ENCODE measurements around the gene STAT2. TPM values are rescaled to one million over a fixed set of nuclear protein-coding genes. Genes with fewer than 3 reads are reported as not detected.
A peak's percentile ranks its signal among the peaks of the same experiment; 100 is the strongest.

The STAT2 gene
- total RNA-seq, 4 donors from 2014 or later, result 21.0 to 33.2 (median 27.4) TPM

GRCh38 chr12:56333197-56333678 is 26.7 kb downstream of the STAT2 start:
- peaks cover 0 to 3% of the 10 kb centered on the region in 2 donors for H3K36me3 ChIP-seq
- H3K4me1 ChIP-seq, result peaks cover 9 to 14% of the 10 kb centered on the region in 2 donors
- ATAC-seq, result peak in 1 of 2 donors; percentile 13
- H3K4me3 ChIP-seq, result peak overlapping the region; percentile 53 to 81 (median 78)
- H3K27ac ChIP-seq, result peak overlapping the region; percentile 76 to 95 (median 92)
- DNase-seq, result no peak
- no peak for TF ChIP-seq POLR2A (IDR thresholded peaks at IDR 0.05)
- in situ Hi-C loops (cut with MboI; ENCODE audit: low sequenced_read_pairs in 4 of 4) (no loop called here), intact Hi-C loops (cut with DNase I; ENCODE audit: low total_unique reads) (loop anchor here (5.0 kb wide), 1 partner anchor 134 kb away; the partner anchor contains the start of gene SPRYD4)
- H3K9me3 ChIP-seq, result no peaks in the 10 kb centered on the region
- H3K27me3 ChIP-seq, result no peaks in the 10 kb centered on the region

- peak overlapping the region; percentile 53 to 81 (median 78) for H3K4me3 ChIP-seq
- H3K27me3 ChIP-seq, result no peaks in the 10 kb centered on the region
- intact Hi-C loops (cut with DNase I; ENCODE audit: low total_unique reads), result loop anchor here (5.0 kb wide), 1 partner anchor 135 kb away; the partner anchor contains the start of gene SPRYD4
- H3K4me1 ChIP-seq, result peaks cover 9 to 14% of the 10 kb centered on the region in 2 donors
- peaks cover 0 to 9% of the 10 kb centered on the region in 2 donors for H3K36me3 ChIP-seq
- no peak for ATAC-seq
- DNase-seq, result no peak
- TF ChIP-seq CTCF (IDR thresholded peaks at IDR 0.05 in 4 of 5, conservative IDR thresholded peaks at IDR 0.05 in 1 of 5) (no peak), POLR2A (IDR thresholded peaks at IDR 0.05) (no peak)
- no peaks in the 10 kb centered on the region for H3K9me3 ChIP-seq
- H3K27ac ChIP-seq, result peak overlapping the region; percentile 76 to 95 (median 92)
- in situ Hi-C loops (cut with MboI; ENCODE audit: low sequenced_read_pairs in 4 of 4), result no loop called here
Measured at GRCh38 chr12:56332512-56333196, 27.3 kb downstream of the STAT2 start.

GRCh38 chr12:56330936-56331490 is 28.9 kb downstream of the STAT2 start:
- DNase-seq (no peak), ATAC-seq (no peak)
- Histone ChIP-seq H3K27ac (no peak overlapping the region), H3K27me3 (no peaks in the 10 kb centered on the region), H3K36me3 (peaks cover 0 to 24% of the 10 kb centered on the region in 2 donors), H3K9me3 (no peaks in the 10 kb centered on the region), H3K4me3 (no peak overlapping the region), H3K4me1 (peaks cover 9 to 14% of the 10 kb centered on the region in 2 donors)
- intact Hi-C loops (cut with DNase I; ENCODE audit: low total_unique reads), result loop anchor here (5.0 kb wide), 1 partner anchor 136 kb away; the partner anchor contains the start of gene SPRYD4
- no peak for TF ChIP-seq CTCF (IDR thresholded peaks at IDR 0.05 in 4 of 5, conservative IDR thresholded peaks at IDR 0.05 in 1 of 5)
- TF ChIP-seq POLR2A (IDR thresholded peaks at IDR 0.05), result no peak
- in situ Hi-C loops (cut with MboI; ENCODE audit: low sequenced_read_pairs in 4 of 4), result no loop called here

- intact Hi-C loops (cut with DNase I; ENCODE audit: low total_unique reads), result no loop called here
- Histone ChIP-seq H3K9me3 (no peaks in the 10 kb centered on the region), H3K36me3 (peaks cover 3 to 69% of the 10 kb centered on the region in 2 donors), H3K4me1 (no peaks in the 10 kb centered on the region), H3K27me3 (no peaks in the 10 kb centered on the region), H3K4me3 (no peak overlapping the region), H3K27ac (no peak overlapping the region)
- in situ Hi-C loops (cut with MboI; ENCODE audit: low sequenced_read_pairs in 4 of 4), result no loop called here
- no peak for TF ChIP-seq CTCF (IDR thresholded peaks at IDR 0.05 in 4 of 5, conservative IDR thresholded peaks at IDR 0.05 in 1 of 5)
- ATAC-seq (no peak), DNase-seq (no peak)
Measured at GRCh38 chr12:56326533-56326932, 33.4 kb downstream of the STAT2 start.

- Histone ChIP-seq H3K4me3 (no peak overlapping the region), H3K36me3 (peaks cover 3 to 71% of the 10 kb centered on the region in 2 donors), H3K27me3 (no peaks in the 10 kb centered on the region), H3K9me3 (no peaks in the 10 kb centered on the region), H3K27ac (no peak overlapping the region), H3K4me1 (no peaks in the 10 kb centered on the region)
- DNase-seq (no peak), ATAC-seq (no peak)
- intact Hi-C loops (cut with DNase I; ENCODE audit: low total_unique reads), result no loop called here
- in situ Hi-C loops (cut with MboI; ENCODE audit: low sequenced_read_pairs in 4 of 4), result no loop called here
- TF ChIP-seq POLR2A (IDR thresholded peaks at IDR 0.05) (no peak), CTCF (IDR thresholded peaks at IDR 0.05 in 4 of 5, conservative IDR thresholded peaks at IDR 0.05 in 1 of 5) (no peak)
Measured at GRCh38 chr12:56326126-56326525, 33.8 kb downstream of the STAT2 start.

Data from gastrocnemius medialis (tissue), 4 donors.